NT2/D1 (cell line): ENCODE data around the gene TRNT1.

Experiments used
- SUZ12 ChIP-seq: IDR thresholded peaks from 2 replicates; pipeline ENCODE4 v1.6.1; 2011; ENCODE audit not compliant: insufficient read length, insufficient read depth; ENCODE audit errors: extremely low read depth
- YY1 ChIP-seq: IDR thresholded peaks from 2 replicates; pipeline ENCODE4 v1.6.1; 2011; ENCODE audit not compliant: insufficient read length, insufficient read depth
- ZNF274 ChIP-seq: IDR thresholded peaks from 2 replicates; pipeline ENCODE4 v1.6.1; 2011; ENCODE audit warnings: mild to moderate bottlenecking, low read depth, low read length

- TF ChIP-seq YY1 = no peak
- no peak for TF ChIP-seq ZNF274
- no peak for TF ChIP-seq SUZ12
These were observed 69.6 kb downstream of the TRNT1 start for GRCh38 chr3:3196148-3196861.
